Upper lobe of right lung (tissue), 1 donor: Measurements from ENCODE around the gene PHF21B. TPM values are rescaled to one million over a fixed set of nuclear protein-coding genes. Genes with fewer than 3 reads are reported as not detected.

Experiments used
- ATAC-seq: fragments of 200-7000 bp; cut with Tn5 transposase; one replicate; pipeline ENCODE4 v1.9.1; 2020; ENCODE audit warnings: mild to moderate bottlenecking, moderate library complexity
- DNase-seq: peaks from one replicate; pipeline ENCODE4 v3.0.0-alpha.2; 2020
- H3K27ac ChIP-seq: fragments of 200-600 bp; one replicate; pipeline ENCODE4 v1.8.0; 2022
- H3K27me3 ChIP-seq: fragments of 200-600 bp; one replicate; pipeline ENCODE4 v1.8.0; 2022; ENCODE audit warnings: mild to moderate bottlenecking
- H3K36me3 ChIP-seq: fragments of 200-600 bp; one replicate; pipeline ENCODE4 v1.8.0; 2022
- H3K4me1 ChIP-seq: fragments of 200-600 bp; one replicate; pipeline ENCODE4 v1.8.0; 2022
- H3K4me3 ChIP-seq: fragments of 200-600 bp; one replicate; pipeline ENCODE4 v1.8.0; 2022; ENCODE audit warnings: mild to moderate bottlenecking
- H3K9me3 ChIP-seq: fragments of 200-600 bp; one replicate; pipeline ENCODE4 v1.8.0; 2022
- CTCF ChIP-seq: fragments of 200-600 bp; IDR thresholded peaks from one replicate; pipeline ENCODE4 v1.8.0; 2022; ENCODE audit warnings: antibody characterized with exemption
- intact Hi-C: fragments of 100-400 bp; cut with DNase I; formaldehyde crosslinking; loops from one replicate; pipeline ENCODE4 v1.11.0; 2022
- total RNA-seq: library from RNA; stranded (reverse); fragmentation: NEBNext Ultra II Directional; extraction: Animal tissue kit (Norgen Biotek cat#: 25700); gene quantifications from one replicate; pipeline ENCODE4 v1.2.1, GENCODE V29; 2021
- donor health status: DM: no; HTN: yes; CAD: no; lungs with severe emphysema.

The PHF21B gene
- total RNA-seq, 1 donor from 2014 or later = 0.12 TPM

GRCh38 chr22:44891791-44892190, 118.0 kb downstream of the PHF21B start:
- intact Hi-C loops = no loop called here
- Histone ChIP-seq H3K4me3 (no peak overlapping the region), H3K4me1 (no peaks in the 10 kb centered on the region), H3K36me3 (no peaks in the 10 kb centered on the region), H3K9me3 (no peaks in the 10 kb centered on the region), H3K27ac (no peak overlapping the region), H3K27me3 (peaks cover 5% of the 10 kb centered on the region)
- peak; percentile 30 for DNase-seq
- ATAC-seq = no peak
- TF ChIP-seq CTCF = no peak

GRCh38 chr22:44891293-44891747, 118.5 kb downstream of the PHF21B start:
- no peaks in the 10 kb centered on the region for H3K4me1 ChIP-seq
- no peak for TF ChIP-seq CTCF
- intact Hi-C loops = no loop called here

GRCh38 chr22:44890416-44891292, 119.2 kb downstream of the PHF21B start:
- no peaks in the 10 kb centered on the region for H3K9me3 ChIP-seq
- H3K4me1 ChIP-seq = no peaks in the 10 kb centered on the region
- H3K36me3 ChIP-seq = no peaks in the 10 kb centered on the region
- ATAC-seq (no peak), DNase-seq (peak; percentile 56)
- peaks cover 5% of the 10 kb centered on the region for H3K27me3 ChIP-seq
- TF ChIP-seq CTCF = no peak
- H3K27ac ChIP-seq = no peak overlapping the region
- H3K4me3 ChIP-seq = no peak overlapping the region
- intact Hi-C loops = no loop called here

More at GRCh38 chr22:44891293-44891747, 118.5 kb downstream of the PHF21B start:
- peaks cover 5% of the 10 kb centered on the region for H3K27me3 ChIP-seq
- H3K4me3 ChIP-seq = no peak overlapping the region
- H3K9me3 ChIP-seq = no peaks in the 10 kb centered on the region
- ATAC-seq (no peak), DNase-seq (no peak)
- no peaks in the 10 kb centered on the region for H3K36me3 ChIP-seq
- H3K27ac ChIP-seq = no peak overlapping the region

GRCh38 chr22:44889255-44889878, 120.4 kb downstream of the PHF21B start:
- ATAC-seq (no peak), DNase-seq (peak; percentile 42)
- Histone ChIP-seq H3K27ac (no peak overlapping the region), H3K9me3 (no peaks in the 10 kb centered on the region), H3K27me3 (peaks cover 5% of the 10 kb centered on the region), H3K4me1 (no peaks in the 10 kb centered on the region), H3K4me3 (no peak overlapping the region), H3K36me3 (no peaks in the 10 kb centered on the region)
- TF ChIP-seq CTCF = no peak
- intact Hi-C loops = no loop called here

GRCh38 chr22:44888491-44889254, 121.1 kb downstream of the PHF21B start:
- DNase-seq (peak; percentile 58), ATAC-seq (no peak)
- H3K27me3 ChIP-seq = peaks cover 4% of the 10 kb centered on the region
- H3K4me1 ChIP-seq = no peaks in the 10 kb centered on the region
- no peak for TF ChIP-seq CTCF
- intact Hi-C loops = no loop called here
- H3K27ac ChIP-seq = no peak overlapping the region
- H3K36me3 ChIP-seq = no peaks in the 10 kb centered on the region
- no peak overlapping the region for H3K4me3 ChIP-seq
- H3K9me3 ChIP-seq = no peaks in the 10 kb centered on the region
